AG04450 (cell line): Measurements from ENCODE around the gene TMEM185A. TPM values are rescaled to one million over a fixed set of nuclear protein-coding genes. Genes with fewer than 3 reads are reported as not detected.
"Not testable (repeated sequence)": the region's sequence is repeated elsewhere in the genome, so short reads cannot be mapped to it uniquely, and the experiment has no call there.

Source experiments
- CTCF ChIA-PET: fragments of 300-600, 350-600 bp; formaldehyde crosslinking; extraction: SDS; loops from one replicate; lab custom pipeline; 2022; ENCODE audit warnings: antibody characterized with exemption, inconsistent platforms; lab: Charles Lee
- POLR2A ChIA-PET: fragments of 350-600 bp; formaldehyde crosslinking; extraction: SDS; loops from one replicate; lab custom pipeline; 2021; ENCODE audit warnings: antibody characterized with exemption, inconsistent platforms; lab: Yijun Ruan, JAX
- DNase-seq: peaks from one replicate; pipeline ENCODE4 v3.0.0-alpha.2; 2011; ENCODE audit warnings: low read depth, low spot score
- H3K27ac ChIP-seq: one replicate; pipeline ENCODE4 v1.5.1; 2012; ENCODE audit warnings: low read depth, low read length, control low read depth
- H3K27me3 ChIP-seq: one replicate; pipeline ENCODE4 v1.6.0; 2012; ENCODE audit warnings: low read length; ENCODE audit not compliant: control insufficient read depth, insufficient read depth
- H3K4me3 ChIP-seq: 2 replicates; pipeline ENCODE4 v1.5.1; 2011; ENCODE audit warnings: mild to moderate bottlenecking, low read depth, low read length, control low read depth
- H3K9me3 ChIP-seq: 2 replicates; pipeline ENCODE4 v1.5.1; 2012; ENCODE audit warnings: low read length; ENCODE audit not compliant: control insufficient read depth, insufficient read depth
- polyA plus RNA-seq: library from polyadenylated mRNA; depleted of rRNA; stranded (reverse); fragments of >200 nt; gene quantifications from 2 replicates; pipeline ENCODE4 v1.2.3, GENCODE V29; 2011
- TF ChIP-seq, protein P1 (sequence below): IDR thresholded peaks from 2 replicates; pipeline ENCODE4 v1.5.1; 2011; ENCODE audit warnings: low read depth, low read length, control low read depth, inconsistent platforms

Gene TMEM185A
- polyA plus RNA-seq, 1 experiment: 21.4 TPM

DNA sequence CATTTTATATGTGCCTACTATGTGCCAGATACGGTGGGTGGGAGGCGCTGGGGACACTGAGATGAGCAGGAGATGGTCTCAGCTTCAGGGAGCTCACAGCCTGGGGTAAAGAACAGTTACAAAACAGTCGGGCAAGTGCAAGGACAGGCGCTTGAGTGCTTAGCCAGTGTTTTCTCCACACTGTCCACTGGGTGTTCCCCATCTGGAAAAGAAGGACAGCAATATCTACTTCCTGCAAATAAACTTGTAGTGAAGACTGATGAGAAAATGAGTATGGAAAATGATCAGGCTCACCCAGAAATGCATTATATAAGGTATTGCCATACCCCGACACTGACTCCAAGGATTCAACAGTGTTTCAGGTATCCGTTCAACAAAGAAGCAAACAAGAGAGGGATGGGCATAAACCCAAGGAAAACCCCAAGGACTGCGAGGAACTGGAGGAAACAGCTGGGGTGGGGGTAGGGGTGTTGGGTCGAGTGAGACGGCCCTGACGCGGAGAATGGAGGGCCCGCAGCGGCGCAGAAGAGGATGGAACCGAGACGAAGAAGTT, 835 bp downstream of the TMEM185A start:
- no peaks in the 10 kb centered on the region for H3K9me3 ChIP-seq
- H3K27me3 ChIP-seq: no peaks in the 10 kb centered on the region
- ChIA-PET CTCF (interaction anchor here (0.6 kb wide), 1 partner anchor 119 kb away, joined by 3 read pairs; no protein-coding TSS in a partner anchor), POLR2A (no interaction called here)
- TF ChIP-seq, protein P1, sequence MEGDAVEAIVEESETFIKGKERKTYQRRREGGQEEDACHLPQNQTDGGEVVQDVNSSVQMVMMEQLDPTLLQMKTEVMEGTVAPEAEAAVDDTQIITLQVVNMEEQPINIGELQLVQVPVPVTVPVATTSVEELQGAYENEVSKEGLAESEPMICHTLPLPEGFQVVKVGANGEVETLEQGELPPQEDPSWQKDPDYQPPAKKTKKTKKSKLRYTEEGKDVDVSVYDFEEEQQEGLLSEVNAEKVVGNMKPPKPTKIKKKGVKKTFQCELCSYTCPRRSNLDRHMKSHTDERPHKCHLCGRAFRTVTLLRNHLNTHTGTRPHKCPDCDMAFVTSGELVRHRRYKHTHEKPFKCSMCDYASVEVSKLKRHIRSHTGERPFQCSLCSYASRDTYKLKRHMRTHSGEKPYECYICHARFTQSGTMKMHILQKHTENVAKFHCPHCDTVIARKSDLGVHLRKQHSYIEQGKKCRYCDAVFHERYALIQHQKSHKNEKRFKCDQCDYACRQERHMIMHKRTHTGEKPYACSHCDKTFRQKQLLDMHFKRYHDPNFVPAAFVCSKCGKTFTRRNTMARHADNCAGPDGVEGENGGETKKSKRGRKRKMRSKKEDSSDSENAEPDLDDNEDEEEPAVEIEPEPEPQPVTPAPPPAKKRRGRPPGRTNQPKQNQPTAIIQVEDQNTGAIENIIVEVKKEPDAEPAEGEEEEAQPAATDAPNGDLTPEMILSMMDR: peak; percentile 38
- peak overlapping the region; percentile 73 for H3K4me3 ChIP-seq
- peak; percentile 4 for DNase-seq
- H3K27ac ChIP-seq: peak overlapping the region; percentile 57

DNA sequence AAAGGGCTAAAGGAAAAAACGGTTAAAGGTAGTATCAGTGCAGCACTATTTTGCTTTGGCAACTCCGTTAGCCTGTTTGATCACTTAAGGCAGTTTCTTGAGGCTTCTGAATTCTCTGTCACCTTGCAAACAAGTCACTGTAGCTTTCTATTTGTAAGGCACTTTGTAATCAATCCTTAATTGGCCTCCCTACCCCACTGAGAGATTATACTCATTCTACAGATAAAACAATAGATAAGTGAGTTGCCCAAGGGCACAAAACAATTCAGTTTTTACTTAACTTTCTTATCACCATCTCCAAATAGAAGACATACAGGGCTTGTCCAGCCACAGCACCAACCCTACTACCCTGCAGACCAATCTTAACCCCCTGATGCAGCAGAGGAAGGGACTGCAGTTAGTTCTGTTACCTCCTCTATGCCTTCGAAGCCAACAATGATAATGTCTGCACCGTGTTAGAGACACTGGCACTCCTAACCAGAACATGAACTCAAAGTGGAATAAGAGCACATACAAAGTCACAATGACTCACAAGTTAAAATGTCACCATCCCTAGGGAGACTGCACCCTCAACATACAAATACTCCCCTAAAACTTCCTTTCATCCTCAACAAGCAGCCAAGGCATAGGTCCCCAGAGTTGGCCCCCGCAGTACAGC, 1.7 kb downstream of the TMEM185A start:
- no peak for DNase-seq
- TF ChIP-seq, protein P1: no peak
- Histone ChIP-seq H3K27me3 (no peaks in the 10 kb centered on the region), H3K4me3 (peak overlapping the region; percentile 73; the same call in 1 of the 2 replicates), H3K9me3 (no peaks in the 10 kb centered on the region), H3K27ac (no peak overlapping the region)
- POLR2A ChIA-PET: no interaction called here
- CTCF ChIA-PET: interaction anchor here (0.6 kb wide), 1 partner anchor 118 kb away, joined by 3 read pairs; no protein-coding TSS in a partner anchor

DNA sequence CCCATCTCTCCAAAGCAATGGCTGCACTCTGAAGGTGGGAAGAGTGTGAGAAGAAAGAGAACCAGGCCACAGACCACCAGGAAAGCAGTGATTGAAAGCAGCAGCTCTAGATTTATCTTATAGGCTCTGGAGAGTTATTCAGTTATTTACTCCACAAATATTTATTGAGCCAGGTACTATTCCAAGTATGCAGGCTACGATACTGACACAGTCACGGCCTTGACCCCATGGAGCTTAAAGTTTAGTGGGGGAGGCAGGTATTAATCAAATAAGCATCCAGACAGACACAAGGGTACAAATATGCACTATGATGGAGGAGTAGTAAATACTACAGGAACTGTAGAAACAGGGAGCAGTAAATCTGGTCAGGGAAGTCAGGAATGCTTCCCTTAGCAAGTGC, 2.8 kb downstream of the TMEM185A start:
- H3K9me3 ChIP-seq: no peaks in the 10 kb centered on the region
- H3K27me3 ChIP-seq: no peaks in the 10 kb centered on the region
- H3K4me3 ChIP-seq: no peak overlapping the region
- CTCF ChIA-PET: no interaction called here
- DNase-seq: no peak
- H3K27ac ChIP-seq: no peak overlapping the region
- POLR2A ChIA-PET: no interaction called here
- TF ChIP-seq, protein P1: no peak

DNA sequence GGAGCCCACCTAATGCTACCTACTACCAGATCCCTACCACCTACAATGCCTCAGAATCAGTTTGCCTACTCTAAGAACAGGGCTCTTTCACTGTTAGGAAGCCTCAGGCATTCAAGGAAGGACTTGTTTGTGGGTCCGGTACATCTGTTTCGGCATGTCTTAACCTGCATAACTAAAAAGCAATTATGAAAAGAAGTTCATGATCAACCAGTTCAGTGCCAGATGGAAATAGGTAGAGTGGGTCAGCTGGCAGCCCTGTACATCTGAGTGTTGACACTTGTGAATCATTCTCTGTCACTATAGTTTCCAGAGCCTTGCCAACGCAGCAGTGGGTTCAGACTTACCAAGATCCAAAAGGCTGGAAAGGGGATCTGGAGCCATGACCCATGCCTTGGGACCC, 3.3 kb downstream of the TMEM185A start:
- TF ChIP-seq, protein P1: no peak
- H3K27ac ChIP-seq: no peak overlapping the region
- CTCF ChIA-PET: no interaction called here

GRCh38 chrX:149626829-149627228, 4.8 kb downstream of the TMEM185A start:
- DNase-seq, CTCF ChIA-PET, H3K9me3 ChIP-seq, POLR2A ChIA-PET, H3K4me3 ChIP-seq, H3K27me3 ChIP-seq, H3K27ac ChIP-seq: not testable (repeated sequence)

More for the DNA sequence above, 3.3 kb downstream of the TMEM185A start:
- no peak for DNase-seq
- Histone ChIP-seq H3K9me3 (no peaks in the 10 kb centered on the region), H3K4me3 (no peak overlapping the region), H3K27me3 (no peaks in the 10 kb centered on the region)
- POLR2A ChIA-PET: no interaction called here

DNA sequence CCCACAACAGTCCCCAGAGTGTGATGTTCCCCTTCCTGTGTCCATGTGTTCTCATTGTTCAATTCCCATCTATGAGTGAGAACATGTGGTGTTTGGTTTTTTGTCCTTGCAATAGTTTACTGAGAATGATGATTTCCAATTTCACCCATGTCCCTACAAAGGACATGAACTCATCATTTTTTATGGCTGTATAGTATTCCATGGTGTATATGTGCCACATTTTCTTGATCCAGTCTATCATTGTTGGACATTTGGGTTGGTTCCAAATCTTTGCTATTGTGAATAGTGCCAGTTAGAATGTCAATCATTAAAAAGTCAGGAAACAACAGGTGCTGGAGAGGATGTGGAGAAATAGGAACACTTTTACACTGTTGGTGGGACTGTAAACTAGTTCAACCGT, 11.9 kb downstream of the TMEM185A start:
- H3K4me3 ChIP-seq, DNase-seq, H3K27ac ChIP-seq, H3K27me3 ChIP-seq, POLR2A ChIA-PET, CTCF ChIA-PET, H3K9me3 ChIP-seq: not testable (repeated sequence)
